Activated CD4-positive, alpha-beta T cell treated with anti-CD3 and anti-CD28 coated beads, Interleukin-2, amount 10 ng/mL, durations not matched to agents 7 days and 5 days (primary cell): Measurements from ENCODE around the gene CLEC4F. TPM values are rescaled to one million over a fixed set of nuclear protein-coding genes. Genes with fewer than 3 reads are reported as not detected.

Experiments
- CTCF ChIA-PET: fragments of 350-600 bp; sonication (Branson Sonifier 250); formaldehyde crosslinking; loops from one replicate; lab custom pipeline; 2021; ENCODE audit warnings: antibody characterized with exemption; lab: Charles Lee
- POLR2A ChIA-PET: fragments of 350-600 bp; sonication (Branson Sonifier 250); formaldehyde crosslinking; loops from one replicate; lab custom pipeline; 2021; ENCODE audit warnings: antibody characterized with exemption; lab: Charles Lee
- DNase-seq: peaks from one replicate; pipeline ENCODE4 v3.0.0-alpha.2; 2020
- H3K27ac Mint-ChIP-seq: one replicate; pipeline ENCODE4 v1.8.0; 2021; ENCODE audit warnings: mild to moderate bottlenecking, moderate library complexity, mixed read lengths
- H3K27me3 Mint-ChIP-seq: one replicate; pipeline ENCODE4 v1.8.0; 2021; ENCODE audit warnings: mixed read lengths
- H3K36me3 Mint-ChIP-seq: one replicate; pipeline ENCODE4 v1.8.0; 2021; ENCODE audit warnings: low read depth, mixed read lengths
- H3K4me1 Mint-ChIP-seq: one replicate; pipeline ENCODE4 v1.8.0; 2021; ENCODE audit warnings: mixed read lengths
- H3K4me3 Mint-ChIP-seq: one replicate; pipeline ENCODE4 v1.8.0; 2021; ENCODE audit warnings: mild to moderate bottlenecking, moderate library complexity, mixed read lengths
- H3K9me3 Mint-ChIP-seq: one replicate; pipeline ENCODE4 v1.8.0; 2021; ENCODE audit warnings: mixed read lengths
- total RNA-seq, 2 experiments: library from RNA; stranded (reverse); gene quantifications; one replicate each; pipeline ENCODE4 v1.2.3, GENCODE V29; 2021

Gene CLEC4F
- total RNA-seq, 2 experiments from 2014 or later = not detected

- no peak for DNase-seq
- Mint-ChIP-seq H3K27ac (no peak overlapping the region), H3K36me3 (no peaks in the 10 kb centered on the region), H3K27me3 (peaks cover 54% of the 10 kb centered on the region), H3K4me3 (no peak overlapping the region), H3K4me1 (peaks cover 12% of the 10 kb centered on the region), H3K9me3 (no peaks in the 10 kb centered on the region)
- ChIA-PET CTCF (interaction anchor here (0.6 to 1.4 kb wide), 3 partner anchors 21 to 878 kb away, joined by 3 read pairs; no protein-coding TSS in a partner anchor), POLR2A (no interaction called here)
Observed at GRCh38 chr2:70772486-70773155, 47.8 kb downstream of the CLEC4F start.

- peaks cover 55% of the 10 kb centered on the region for H3K27me3 Mint-ChIP-seq
- no peaks in the 10 kb centered on the region for H3K9me3 Mint-ChIP-seq
- ChIA-PET CTCF (no interaction called here), POLR2A (no interaction called here)
- no peak overlapping the region for H3K4me3 Mint-ChIP-seq
- H3K4me1 Mint-ChIP-seq = peaks cover 18% of the 10 kb centered on the region
- DNase-seq = no peak
- no peaks in the 10 kb centered on the region for H3K36me3 Mint-ChIP-seq
- H3K27ac Mint-ChIP-seq = no peak overlapping the region
Observed at GRCh38 chr2:70771446-70771845, 49.0 kb downstream of the CLEC4F start.

- H3K4me3 Mint-ChIP-seq = no peak overlapping the region
- no peak for DNase-seq
- no peaks in the 10 kb centered on the region for H3K9me3 Mint-ChIP-seq
- peaks cover 50% of the 10 kb centered on the region for H3K27me3 Mint-ChIP-seq
- no peaks in the 10 kb centered on the region for H3K36me3 Mint-ChIP-seq
- peaks cover 23% of the 10 kb centered on the region for H3K4me1 Mint-ChIP-seq
- CTCF ChIA-PET = interaction anchor here (1.6 to 1.7 kb wide), 2 partner anchors 10 to 28 kb away, joined by 3 to 5 read pairs; no protein-coding TSS in a partner anchor
- no peak overlapping the region for H3K27ac Mint-ChIP-seq
- POLR2A ChIA-PET = no interaction called here
Observed at GRCh38 chr2:70769450-70769849, 50.9 kb downstream of the CLEC4F start.

GRCh38 chr2:70768590-70769085, 51.8 kb downstream of the CLEC4F start:
- peaks cover 42% of the 10 kb centered on the region for H3K27me3 Mint-ChIP-seq
- H3K27ac Mint-ChIP-seq = no peak overlapping the region
- POLR2A ChIA-PET = no interaction called here

GRCh38 chr2:70767699-70768589, 52.5 kb downstream of the CLEC4F start, which contains the start of gene ADD2:
Gene ADD2 (minus strand): TSS chr2:70768200. CDS start chr2:70706408, 61,792 bp downstream.
- H3K27ac Mint-ChIP-seq = peak within 1 kb of the TSS; percentile 81
- peaks cover 35% of the 10 kb centered on the region for H3K27me3 Mint-ChIP-seq
- ChIA-PET POLR2A (interaction anchor here (0.7 kb wide), 1 partner anchor 79 kb away, joined by 3 read pairs; no protein-coding TSS in a partner anchor), CTCF (interaction anchor here (0.7 to 1.7 kb wide), 9 partner anchors 9 to 181 kb away, joined by 3 to 7 read pairs (median 3); no protein-coding TSS in a partner anchor)
- peak; percentile 48 for DNase-seq
- H3K4me3 Mint-ChIP-seq = peak within 1 kb of the TSS; percentile 80
- H3K36me3 Mint-ChIP-seq = no peaks in the 10 kb centered on the region
- H3K4me1 Mint-ChIP-seq = peaks cover 23% of the 10 kb centered on the region
- H3K9me3 Mint-ChIP-seq = no peaks in the 10 kb centered on the region

More at GRCh38 chr2:70768590-70769085, 51.8 kb downstream of the CLEC4F start:
- H3K4me3 Mint-ChIP-seq = peak overlapping the region; percentile 50
- DNase-seq = no peak
- CTCF ChIA-PET = interaction anchor here (0.9 to 1.7 kb wide), 8 partner anchors 9 to 180 kb away, joined by 3 to 7 read pairs (median 3); no protein-coding TSS in a partner anchor
- H3K4me1 Mint-ChIP-seq = peaks cover 23% of the 10 kb centered on the region
- H3K9me3 Mint-ChIP-seq = no peaks in the 10 kb centered on the region
- no peaks in the 10 kb centered on the region for H3K36me3 Mint-ChIP-seq

- H3K36me3 Mint-ChIP-seq = no peaks in the 10 kb centered on the region
Observed at GRCh38 chr2:70767079-70767698, 53.2 kb downstream of the CLEC4F start.

GRCh38 chr2:70766357-70767078, 53.9 kb downstream of the CLEC4F start:
- H3K27me3 Mint-ChIP-seq = peaks cover 33% of the 10 kb centered on the region
- H3K36me3 Mint-ChIP-seq = no peaks in the 10 kb centered on the region
- H3K4me1 Mint-ChIP-seq = peaks cover 23% of the 10 kb centered on the region
- H3K4me3 Mint-ChIP-seq = peak overlapping the region; percentile 77
- H3K27ac Mint-ChIP-seq = peak overlapping the region; percentile 31
- DNase-seq = no peak
- no peaks in the 10 kb centered on the region for H3K9me3 Mint-ChIP-seq
- ChIA-PET CTCF (interaction anchor here (0.6 to 1.3 kb wide), 2 partner anchors 15 to 148 kb away, joined by 3 read pairs; no protein-coding TSS in a partner anchor), POLR2A (no interaction called here)

More at GRCh38 chr2:70767079-70767698, 53.2 kb downstream of the CLEC4F start:
- DNase-seq = peak; percentile 24
- H3K27me3 Mint-ChIP-seq = peaks cover 33% of the 10 kb centered on the region
- H3K27ac Mint-ChIP-seq = peak overlapping the region; percentile 81
- peak overlapping the region; percentile 80 for H3K4me3 Mint-ChIP-seq
- H3K9me3 Mint-ChIP-seq = no peaks in the 10 kb centered on the region
- POLR2A ChIA-PET = no interaction called here
- H3K4me1 Mint-ChIP-seq = peaks cover 23% of the 10 kb centered on the region
- CTCF ChIA-PET = interaction anchor here (1.2 to 1.5 kb wide), 2 partner anchors 16 to 19 kb away, joined by 5 to 7 read pairs; no protein-coding TSS in a partner anchor

GRCh38 chr2:70765507-70765906, 54.9 kb downstream of the CLEC4F start:
- peaks cover 23% of the 10 kb centered on the region for H3K4me1 Mint-ChIP-seq
- no peak overlapping the region for H3K27ac Mint-ChIP-seq
- ChIA-PET CTCF (interaction anchor here (0.8 to 1.3 kb wide), 3 partner anchors 14 to 31 kb away, joined by 3 read pairs; no protein-coding TSS in a partner anchor), POLR2A (no interaction called here)
- H3K36me3 Mint-ChIP-seq = no peaks in the 10 kb centered on the region
- no peak for DNase-seq
- H3K27me3 Mint-ChIP-seq = peaks cover 33% of the 10 kb centered on the region
- H3K4me3 Mint-ChIP-seq = no peak overlapping the region
- no peaks in the 10 kb centered on the region for H3K9me3 Mint-ChIP-seq

GRCh38 chr2:70759446-70759845, 61.0 kb downstream of the CLEC4F start:
- H3K4me3 Mint-ChIP-seq = no peak overlapping the region
- DNase-seq = no peak
- CTCF ChIA-PET = interaction anchor here (1.5 kb wide), 1 partner anchor 9 kb away, joined by 5 read pairs; the partner anchor contains the start of gene ADD2
- no peaks in the 10 kb centered on the region for H3K27me3 Mint-ChIP-seq
- POLR2A ChIA-PET = no interaction called here
- H3K36me3 Mint-ChIP-seq = no peaks in the 10 kb centered on the region
- H3K4me1 Mint-ChIP-seq = no peaks in the 10 kb centered on the region
- H3K27ac Mint-ChIP-seq = no peak overlapping the region
- H3K9me3 Mint-ChIP-seq = no peaks in the 10 kb centered on the region
